Dendritic cell treated with granulocyte-macrophage colony-stimulating factor and Interleukin-4, amounts not matched to agents 40 ng/mL and 50 ng/mL, for 4 days (primary cell): Measurements from ENCODE around the gene COL11A1.
"Not testable (repeated sequence)": the region's sequence is repeated elsewhere in the genome, so short reads cannot be mapped to it uniquely, and the experiment has no call there.

Experiments
- H3K27ac Mint-ChIP-seq: one replicate; pipeline ENCODE4 v1.8.0; 2022; ENCODE audit warnings: mild to moderate bottlenecking, mixed read lengths
- H3K27me3 Mint-ChIP-seq: one replicate; pipeline ENCODE4 v1.8.0; 2022; ENCODE audit warnings: mild to moderate bottlenecking, mixed read lengths
- H3K36me3 Mint-ChIP-seq: one replicate; pipeline ENCODE4 v1.8.0; 2022; ENCODE audit warnings: low read depth, mixed read lengths
- H3K4me1 Mint-ChIP-seq: one replicate; pipeline ENCODE4 v1.8.0; 2022; ENCODE audit warnings: low read depth, mixed read lengths
- H3K4me3 Mint-ChIP-seq: one replicate; pipeline ENCODE4 v1.8.0; 2022; ENCODE audit warnings: mild to moderate bottlenecking, moderate library complexity, mixed read lengths
- H3K9me3 Mint-ChIP-seq: one replicate; pipeline ENCODE4 v1.8.0; 2022; ENCODE audit warnings: mixed read lengths
- intact Hi-C: fragments of 100-400 bp; cut with micrococcal nuclease; formaldehyde crosslinking; loops from one replicate; pipeline ENCODE4 v1.15.0; 2022

Gene COL11A1

GRCh38 chr1:103025858-103026409 is 82.4 kb downstream of the COL11A1 start:
- no peaks in the 10 kb centered on the region for H3K4me1 Mint-ChIP-seq
- no peaks in the 10 kb centered on the region for H3K36me3 Mint-ChIP-seq
- no peaks in the 10 kb centered on the region for H3K9me3 Mint-ChIP-seq
- intact Hi-C loops, result no loop called here
- no peaks in the 10 kb centered on the region for H3K27me3 Mint-ChIP-seq
- no peak overlapping the region for H3K27ac Mint-ChIP-seq
- H3K4me3 Mint-ChIP-seq, result no peak overlapping the region

- no peak overlapping the region for H3K4me3 Mint-ChIP-seq
- H3K4me1 Mint-ChIP-seq, result no peaks in the 10 kb centered on the region
- H3K27ac Mint-ChIP-seq, result no peak overlapping the region
- intact Hi-C loops, result no loop called here
- H3K27me3 Mint-ChIP-seq, result no peaks in the 10 kb centered on the region
- no peaks in the 10 kb centered on the region for H3K36me3 Mint-ChIP-seq
- no peaks in the 10 kb centered on the region for H3K9me3 Mint-ChIP-seq
Observed at GRCh38 chr1:103024051-103024450, 84.3 kb downstream of the COL11A1 start.

GRCh38 chr1:103002005-103002404 is 106.3 kb downstream of the COL11A1 start:
- Mint-ChIP-seq H3K4me3 (no peak overlapping the region), H3K9me3 (no peaks in the 10 kb centered on the region), H3K4me1 (no peaks in the 10 kb centered on the region), H3K27me3 (no peaks in the 10 kb centered on the region), H3K36me3 (no peaks in the 10 kb centered on the region), H3K27ac (no peak overlapping the region)
- intact Hi-C loops, result no loop called here

DNA sequence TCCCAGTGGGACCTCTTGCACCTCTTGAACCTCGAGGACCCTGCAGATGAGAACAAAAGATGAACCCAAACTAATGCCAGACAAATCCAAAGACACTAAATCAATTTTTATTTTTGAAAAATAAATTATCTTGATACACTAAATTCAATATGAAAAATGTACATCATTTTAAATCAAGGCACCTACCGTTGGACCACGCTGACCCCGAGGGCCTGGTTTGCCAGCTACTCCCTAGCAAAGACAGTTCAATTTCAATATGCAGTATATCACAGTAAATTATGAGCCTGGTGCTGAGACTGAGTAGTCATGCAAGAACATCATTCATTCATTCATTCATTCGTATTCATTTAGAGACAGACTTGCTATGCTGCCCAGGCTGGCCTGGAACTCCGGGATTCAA is 129.4 kb downstream of the COL11A1 start:
- no peaks in the 10 kb centered on the region for H3K9me3 Mint-ChIP-seq
- no peak overlapping the region for H3K27ac Mint-ChIP-seq
- H3K27me3 Mint-ChIP-seq, result no peaks in the 10 kb centered on the region
- no peaks in the 10 kb centered on the region for H3K4me1 Mint-ChIP-seq
- H3K36me3 Mint-ChIP-seq, result no peaks in the 10 kb centered on the region
- no peak overlapping the region for H3K4me3 Mint-ChIP-seq
- intact Hi-C loops, result no loop called here

GRCh38 chr1:102977292-102977691 is 131.0 kb downstream of the COL11A1 start:
- Mint-ChIP-seq H3K9me3 (no peaks in the 10 kb centered on the region), H3K27me3 (no peaks in the 10 kb centered on the region), H3K4me3 (no peak overlapping the region), H3K27ac (no peak overlapping the region), H3K36me3 (no peaks in the 10 kb centered on the region), H3K4me1 (no peaks in the 10 kb centered on the region)
- intact Hi-C loops, result no loop called here

- no peaks in the 10 kb centered on the region for H3K9me3 Mint-ChIP-seq
- no peaks in the 10 kb centered on the region for H3K27me3 Mint-ChIP-seq
- H3K36me3 Mint-ChIP-seq, result no peaks in the 10 kb centered on the region
- H3K4me3 Mint-ChIP-seq, result no peak overlapping the region
- no peaks in the 10 kb centered on the region for H3K4me1 Mint-ChIP-seq
- intact Hi-C loops, result no loop called here
- H3K27ac Mint-ChIP-seq, result no peak overlapping the region
Observed at GRCh38 chr1:102970496-102971078, 137.7 kb downstream of the COL11A1 start.

GRCh38 chr1:102967786-102968185 is 140.5 kb downstream of the COL11A1 start:
- H3K36me3 Mint-ChIP-seq, result no peaks in the 10 kb centered on the region
- intact Hi-C loops, result no loop called here
- H3K9me3 Mint-ChIP-seq, result no peaks in the 10 kb centered on the region
- H3K4me1 Mint-ChIP-seq, result no peaks in the 10 kb centered on the region
- no peaks in the 10 kb centered on the region for H3K27me3 Mint-ChIP-seq
- no peak overlapping the region for H3K27ac Mint-ChIP-seq
- no peak overlapping the region for H3K4me3 Mint-ChIP-seq

- Mint-ChIP-seq H3K27me3 (no peaks in the 10 kb centered on the region), H3K9me3 (no peaks in the 10 kb centered on the region), H3K4me1 (no peaks in the 10 kb centered on the region), H3K4me3 (no peak overlapping the region), H3K36me3 (no peaks in the 10 kb centered on the region), H3K27ac (no peak overlapping the region)
- intact Hi-C loops, result no loop called here
Observed at GRCh38 chr1:102961549-102961948, 146.8 kb downstream of the COL11A1 start.

GRCh38 chr1:102954576-102954975 is 153.7 kb downstream of the COL11A1 start:
- Mint-ChIP-seq H3K9me3 (peaks cover 8% of the 10 kb centered on the region), H3K27ac (no peak overlapping the region), H3K36me3 (no peaks in the 10 kb centered on the region), H3K4me1 (no peaks in the 10 kb centered on the region), H3K27me3 (no peaks in the 10 kb centered on the region), H3K4me3 (no peak overlapping the region)
- intact Hi-C loops, result no loop called here

DNA sequence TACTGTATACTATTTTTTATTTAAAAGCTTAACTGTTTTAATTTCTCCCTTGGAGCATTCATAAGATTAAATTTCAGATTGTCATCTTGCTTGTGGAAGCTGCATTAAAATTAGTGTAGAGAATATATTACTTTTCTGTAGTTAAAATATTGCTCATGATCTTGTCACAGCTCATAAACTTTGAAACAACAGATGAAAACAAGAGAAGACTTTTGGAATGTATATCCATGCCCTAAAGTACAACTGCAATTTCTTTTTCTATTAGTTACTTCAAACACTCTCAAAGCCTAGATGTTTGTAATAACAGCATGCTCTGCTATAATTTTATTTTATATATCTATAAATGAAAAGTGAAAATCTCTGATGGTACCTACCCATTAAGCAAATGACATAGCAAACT is 155.9 kb downstream of the COL11A1 start:
- no peaks in the 10 kb centered on the region for H3K36me3 Mint-ChIP-seq
- no peaks in the 10 kb centered on the region for H3K27me3 Mint-ChIP-seq
- H3K9me3 Mint-ChIP-seq, result peaks cover 8% of the 10 kb centered on the region
- no peak overlapping the region for H3K4me3 Mint-ChIP-seq
- H3K27ac Mint-ChIP-seq, result no peak overlapping the region
- H3K4me1 Mint-ChIP-seq, result no peaks in the 10 kb centered on the region
- intact Hi-C loops, result no loop called here

DNA sequence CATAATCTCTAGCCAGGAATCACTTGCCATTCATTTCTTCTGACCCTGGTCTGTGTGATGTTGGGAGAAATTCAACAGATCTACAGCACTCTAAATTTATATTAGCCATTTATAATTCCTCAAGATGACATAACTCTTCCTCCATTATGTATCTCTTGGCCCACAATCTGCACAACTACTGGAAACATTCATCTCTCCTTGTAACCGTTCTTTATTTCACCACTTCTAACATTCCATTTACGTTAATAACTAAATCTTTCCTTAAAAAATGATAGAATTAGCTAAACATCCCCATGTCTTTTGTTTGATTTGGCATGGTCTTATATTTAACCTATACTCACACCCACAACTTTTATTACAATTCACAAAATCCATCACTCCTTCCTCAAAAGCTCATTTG is 166.0 kb downstream of the COL11A1 start:
- H3K4me3 Mint-ChIP-seq, result no peak overlapping the region
- no peak overlapping the region for H3K27ac Mint-ChIP-seq
- no peaks in the 10 kb centered on the region for H3K9me3 Mint-ChIP-seq
- no peaks in the 10 kb centered on the region for H3K4me1 Mint-ChIP-seq
- intact Hi-C loops, result no loop called here
- no peaks in the 10 kb centered on the region for H3K27me3 Mint-ChIP-seq
- no peaks in the 10 kb centered on the region for H3K36me3 Mint-ChIP-seq

DNA sequence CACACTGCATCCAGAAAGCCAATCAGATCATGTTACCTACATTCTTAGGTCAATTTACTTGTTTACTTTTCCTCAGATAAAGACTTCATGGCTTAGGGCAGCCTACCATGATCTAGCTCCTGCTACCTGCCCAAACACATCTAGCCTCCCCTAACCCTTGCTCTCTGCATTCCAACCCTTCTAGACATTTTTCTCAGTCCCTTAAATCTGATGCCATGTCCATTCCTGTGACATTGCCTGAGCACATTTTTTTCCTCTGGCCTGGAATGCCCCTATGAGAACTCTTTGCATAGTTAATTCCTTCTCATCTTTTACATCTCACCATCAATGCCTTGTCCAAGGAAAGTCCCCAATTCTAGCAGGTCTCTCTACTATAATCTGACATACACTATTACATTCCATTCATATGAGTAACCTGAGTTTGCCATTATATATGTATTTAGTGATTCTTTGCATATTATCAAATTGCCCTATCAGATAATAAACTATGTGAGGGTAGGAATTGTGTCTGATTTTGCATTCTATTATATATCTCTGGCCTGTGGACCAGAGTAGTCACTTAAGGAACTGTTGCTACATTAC is 166.9 kb downstream of the COL11A1 start:
- Mint-ChIP-seq H3K36me3 (no peaks in the 10 kb centered on the region), H3K27ac (no peak overlapping the region), H3K9me3 (no peaks in the 10 kb centered on the region), H3K4me1 (no peaks in the 10 kb centered on the region), H3K27me3 (no peaks in the 10 kb centered on the region), H3K4me3 (no peak overlapping the region)
- intact Hi-C loops, result no loop called here

GRCh38 chr1:102937401-102937800 is 170.9 kb downstream of the COL11A1 start:
- Mint-ChIP-seq H3K27ac (no peak overlapping the region), H3K4me1 (no peaks in the 10 kb centered on the region), H3K27me3 (no peaks in the 10 kb centered on the region), H3K9me3 (no peaks in the 10 kb centered on the region), H3K36me3 (no peaks in the 10 kb centered on the region), H3K4me3 (no peak overlapping the region)
- intact Hi-C loops, result no loop called here

GRCh38 chr1:102933362-102933761 is 175.0 kb downstream of the COL11A1 start:
- H3K27me3 Mint-ChIP-seq, intact Hi-C loops, H3K4me1 Mint-ChIP-seq, H3K4me3 Mint-ChIP-seq, H3K36me3 Mint-ChIP-seq, H3K27ac Mint-ChIP-seq, H3K9me3 Mint-ChIP-seq: not testable (repeated sequence)

DNA sequence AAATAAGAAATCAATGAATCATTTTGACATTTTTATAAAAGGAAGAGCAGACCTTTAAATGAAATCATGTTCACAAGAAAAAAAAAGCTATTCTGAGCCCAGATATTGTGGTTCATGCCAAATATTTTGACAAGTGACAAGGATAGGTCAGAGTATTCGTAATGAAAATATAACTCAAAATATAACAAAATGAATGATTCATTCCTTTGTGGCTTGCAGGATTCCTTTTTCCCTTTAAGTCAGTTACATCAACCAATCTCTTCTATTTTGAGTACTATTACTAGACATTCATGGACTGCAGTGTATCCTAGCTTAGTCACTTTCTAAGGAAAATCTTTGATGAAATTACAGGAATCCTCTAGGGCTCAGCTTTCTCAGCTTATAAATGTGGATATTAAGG is 188.7 kb downstream of the COL11A1 start:
- intact Hi-C loops, result no loop called here
- Mint-ChIP-seq H3K9me3 (no peaks in the 10 kb centered on the region), H3K4me1 (no peaks in the 10 kb centered on the region), H3K36me3 (no peaks in the 10 kb centered on the region), H3K27ac (no peak overlapping the region), H3K27me3 (no peaks in the 10 kb centered on the region), H3K4me3 (no peak overlapping the region)
